ENCODE measurements around the gene NPAS3.

GRCh38 chr14:33809396-33809981, 870.8 kb downstream of the NPAS3 start:
- TF ChIP-seq CTCF (IDR thresholded peaks at IDR 0.05 in 8 of 11, conservative IDR thresholded peaks at IDR 0.05 in 3 of 11) (no peak), POLR2A (IDR thresholded peaks at IDR 0.05) (no peak), POLR2AphosphoS5 (IDR thresholded peaks at IDR 0.05) (no peak)
